Breast epithelium (tissue), 4 donors: ENCODE results near the gene MYBPH. TPM values are rescaled to one million over a fixed set of nuclear protein-coding genes. Genes with fewer than 3 reads are reported as not detected.

Source experiments
- DNase-seq, 2 donors: peaks; one replicate each; pipeline ENCODE4 v3.0.0-alpha.2; 2019; ENCODE audit warnings: low spot score in 2 of 2
- H3K27ac ChIP-seq, 2 donors: fragments of 200-600 bp; sonication (generic) in 1 of 2; one replicate each; pipeline ENCODE4 v1.5.1; 2016 to 2019; ENCODE audit warnings: mild to moderate bottlenecking in 1 of 2
- H3K27me3 ChIP-seq, 2 donors: fragments of 200-600 bp; sonication (generic) in 1 of 2; one replicate each; pipeline versions ENCODE4 v1.5.1 to v1.6.0; 2017 to 2019; ENCODE audit warnings: control low read depth in 1 of 2, mild to moderate bottlenecking in 1 of 2
- H3K36me3 ChIP-seq: fragments of 200-600 bp; one replicate; pipeline ENCODE4 v1.5.1; 2019
- H3K4me1 ChIP-seq, 2 donors: fragments of 200-600 bp; sonication (generic); one replicate each; pipeline ENCODE4 v1.5.1; 2016 to 2019; ENCODE audit warnings: control low read depth in 1 of 2
- H3K4me3 ChIP-seq, 3 donors: fragments of 200-600 bp; sonication (generic); 1 replicate in 2 of 3; 2 replicates in 1 of 3; pipeline ENCODE4 v1.5.1; 2016 to 2019; ENCODE audit warnings: mild to moderate bottlenecking in 3 of 3, moderate library complexity in 2 of 3
- H3K9me3 ChIP-seq, 2 donors: fragments of 200-600 bp; sonication (generic) in 1 of 2; one replicate each; pipeline ENCODE4 v1.5.1; 2016 to 2019; ENCODE audit warnings: control low read depth in 1 of 2
- CTCF ChIP-seq, 3 donors: fragments of 450-650 bp; IDR thresholded peaks; one replicate each; pipeline ENCODE4 v1.5.1; 2016 to 2017; ENCODE audit warnings: antibody characterized with exemption in 3 of 3, mild to moderate bottlenecking in 3 of 3, moderate library complexity in 3 of 3
- POLR2A ChIP-seq: fragments of 450-650 bp; IDR thresholded peaks from one replicate; pipeline ENCODE4 v1.6.1; 2016; ENCODE audit warnings: antibody characterized with exemption, mild to moderate bottlenecking, moderate library complexity
- POLR2AphosphoS5 ChIP-seq, 3 donors: sonication (generic); formaldehyde crosslinking; IDR thresholded peaks; one replicate each; pipeline ENCODE4 v1.6.1; 2017; ENCODE audit warnings: antibody characterized with exemption in 3 of 3
- intact Hi-C: fragments of 100-400 bp; cut with DNase I; formaldehyde crosslinking; loops from one replicate; pipeline ENCODE4 v1.15.1; 2023; ENCODE audit warnings: low total_unique reads
- total RNA-seq, 3 donors: library from RNA; depleted of rRNA; stranded (reverse); fragments of >200 nt; gene quantifications; one replicate each; pipeline ENCODE4 v1.1.0, GENCODE V29; 2016

The MYBPH gene
- total RNA-seq, 3 donors from 2014 or later: 0.66 TPM; not detected in 2

- Histone ChIP-seq H3K4me1 (no peaks in the 10 kb centered on the region), H3K27me3 (no peaks in the 10 kb centered on the region), H3K4me3 (no peak overlapping the region), H3K36me3 (no peaks in the 10 kb centered on the region), H3K27ac (no peak overlapping the region), H3K9me3 (no peaks in the 10 kb centered on the region)
- intact Hi-C loops: no loop called here
- DNase-seq: no peak
- TF ChIP-seq POLR2A (no peak), CTCF (IDR thresholded peaks at IDR 0.05) (no peak), POLR2AphosphoS5 (IDR thresholded peaks at IDR 0.05) (no peak)
Measured at GRCh38 chr1:203139976-203140475, 35.6 kb downstream of the MYBPH start.

- no peak overlapping the region for H3K4me3 ChIP-seq
- H3K27me3 ChIP-seq: no peaks in the 10 kb centered on the region
- intact Hi-C loops: no loop called here
- TF ChIP-seq POLR2AphosphoS5 (IDR thresholded peaks at IDR 0.05) (no peak), POLR2A (no peak), CTCF (IDR thresholded peaks at IDR 0.05) (no peak)
- no peak for DNase-seq
- no peak overlapping the region for H3K27ac ChIP-seq
- no peaks in the 10 kb centered on the region for H3K9me3 ChIP-seq
- H3K36me3 ChIP-seq: no peaks in the 10 kb centered on the region
- H3K4me1 ChIP-seq: no peaks in the 10 kb centered on the region
Measured at GRCh38 chr1:203138066-203138465, 37.6 kb downstream of the MYBPH start.

GRCh38 chr1:203137324-203137723 is 38.3 kb downstream of the MYBPH start:
- TF ChIP-seq POLR2A: no peak
- no peak for TF ChIP-seq POLR2AphosphoS5 (IDR thresholded peaks at IDR 0.05)
- no peak for TF ChIP-seq CTCF (IDR thresholded peaks at IDR 0.05)
- no peaks in the 10 kb centered on the region for H3K27me3 ChIP-seq
- H3K4me1 ChIP-seq: no peaks in the 10 kb centered on the region
- H3K36me3 ChIP-seq: no peaks in the 10 kb centered on the region
- no peak overlapping the region for H3K4me3 ChIP-seq
- no peak for DNase-seq
- H3K9me3 ChIP-seq: no peaks in the 10 kb centered on the region
- no peak overlapping the region for H3K27ac ChIP-seq
- intact Hi-C loops: no loop called here

- intact Hi-C loops: no loop called here
- no peak for TF ChIP-seq POLR2A
- TF ChIP-seq CTCF (IDR thresholded peaks at IDR 0.05): no peak
- no peak for TF ChIP-seq POLR2AphosphoS5 (IDR thresholded peaks at IDR 0.05)
- no peaks in the 10 kb centered on the region for H3K27me3 ChIP-seq
- peak in 1 of 2 donors; percentile 17 for DNase-seq
- no peaks in the 10 kb centered on the region for H3K9me3 ChIP-seq
- H3K36me3 ChIP-seq: no peaks in the 10 kb centered on the region
- H3K4me3 ChIP-seq: no peak overlapping the region
- H3K27ac ChIP-seq: peak overlapping the region; percentile 51 to 68
- H3K4me1 ChIP-seq: no peaks in the 10 kb centered on the region
Measured at GRCh38 chr1:203136409-203137042, 39.1 kb downstream of the MYBPH start.

GRCh38 chr1:203135636-203136305 is 39.9 kb downstream of the MYBPH start:
- Histone ChIP-seq H3K4me3 (no peak overlapping the region), H3K27ac (peak overlapping the region; percentile 51 to 68), H3K9me3 (no peaks in the 10 kb centered on the region), H3K36me3 (no peaks in the 10 kb centered on the region), H3K4me1 (no peaks in the 10 kb centered on the region), H3K27me3 (no peaks in the 10 kb centered on the region)
- intact Hi-C loops: no loop called here
- no peak for TF ChIP-seq CTCF (IDR thresholded peaks at IDR 0.05)
- TF ChIP-seq POLR2AphosphoS5 (IDR thresholded peaks at IDR 0.05): no peak
- TF ChIP-seq POLR2A: no peak
- DNase-seq: peak in 1 of 2 donors; percentile 35
